ENCODE measurements around the gene NECTIN3.

The NECTIN3 gene

DNA sequence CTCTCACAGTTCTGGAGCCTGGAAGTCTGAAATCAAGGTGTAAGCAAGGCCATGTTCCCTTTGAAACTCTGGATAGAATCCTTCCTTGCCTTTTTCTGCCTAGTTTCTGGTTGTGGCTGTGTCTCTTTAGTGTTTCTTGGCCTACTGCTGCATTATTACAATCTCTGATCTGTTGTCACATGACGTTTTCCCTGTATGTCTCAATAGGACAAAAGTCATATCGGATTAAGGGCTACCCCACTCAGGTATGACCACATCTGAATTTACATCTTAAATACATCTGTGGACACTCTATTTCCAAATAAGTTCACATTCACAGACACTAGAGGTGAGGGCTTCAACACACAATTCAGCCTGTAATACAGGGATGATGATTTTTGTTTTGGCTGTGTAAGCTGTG lies 13.3 kb downstream of the NECTIN3 start:
- FAIRE-seq = no peak

DNA sequence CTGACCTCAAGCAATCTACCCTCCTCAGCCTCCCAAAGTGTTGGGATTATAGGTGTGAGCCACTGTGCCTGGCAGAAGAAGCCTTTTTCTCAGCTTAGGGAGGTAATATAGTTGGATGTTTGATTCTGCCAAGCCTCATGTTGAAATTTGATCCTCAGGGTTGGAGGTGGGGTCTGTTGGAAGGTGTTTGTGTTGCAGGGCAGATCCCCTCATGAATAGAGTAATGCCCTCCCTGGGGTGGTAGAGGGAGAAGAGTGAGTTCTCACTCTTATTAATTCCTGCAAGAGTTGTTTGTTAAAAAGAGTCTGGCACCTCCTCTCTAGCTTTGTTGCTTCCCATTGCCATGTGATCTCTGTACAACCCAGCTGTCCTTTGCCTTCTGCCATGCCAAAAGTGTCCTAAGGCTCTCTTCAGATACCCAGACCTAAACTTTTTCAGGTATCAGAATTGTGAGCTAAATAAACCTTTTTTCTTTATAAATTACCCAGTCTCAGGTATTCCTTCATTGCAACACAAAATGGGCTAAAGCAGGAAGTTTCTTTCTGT lies 16.4 kb downstream of the NECTIN3 start:
- FAIRE-seq = no peak

DNA sequence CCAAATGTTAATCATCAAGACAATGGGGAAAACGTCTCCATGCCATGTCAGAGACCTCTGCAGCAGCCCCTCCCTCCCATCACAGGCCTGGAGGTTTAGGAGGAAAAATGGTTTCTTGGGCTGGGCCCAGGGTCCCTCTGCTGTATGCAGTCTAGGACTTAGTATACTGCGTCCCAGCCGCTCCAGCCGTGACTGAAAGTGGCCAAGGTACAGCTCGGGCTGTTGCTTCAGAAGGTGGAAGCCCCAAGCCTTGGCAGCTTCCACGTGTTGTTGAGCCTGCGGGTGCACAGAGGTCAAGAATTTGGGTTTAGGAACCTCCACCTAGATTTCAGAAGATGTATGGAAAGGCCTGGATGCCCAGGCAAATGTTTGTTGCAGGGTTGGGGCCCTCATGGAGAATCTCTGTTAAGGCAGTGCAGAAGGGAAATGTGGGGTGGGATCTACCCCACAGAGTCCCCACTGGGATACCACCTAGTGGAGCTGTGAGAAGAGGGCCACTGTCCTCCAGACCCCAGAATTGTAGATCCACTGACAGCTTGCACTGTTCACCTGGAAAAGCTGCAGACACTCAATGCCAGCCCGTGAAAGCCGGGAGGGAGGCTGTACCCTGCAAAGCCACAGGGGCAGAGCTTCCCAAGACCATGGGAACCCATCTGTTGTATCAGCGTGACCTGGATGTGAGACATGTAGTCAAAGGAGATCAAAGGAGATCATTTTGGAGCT lies 25.0 kb downstream of the NECTIN3 start:
- no peak for FAIRE-seq

DNA sequence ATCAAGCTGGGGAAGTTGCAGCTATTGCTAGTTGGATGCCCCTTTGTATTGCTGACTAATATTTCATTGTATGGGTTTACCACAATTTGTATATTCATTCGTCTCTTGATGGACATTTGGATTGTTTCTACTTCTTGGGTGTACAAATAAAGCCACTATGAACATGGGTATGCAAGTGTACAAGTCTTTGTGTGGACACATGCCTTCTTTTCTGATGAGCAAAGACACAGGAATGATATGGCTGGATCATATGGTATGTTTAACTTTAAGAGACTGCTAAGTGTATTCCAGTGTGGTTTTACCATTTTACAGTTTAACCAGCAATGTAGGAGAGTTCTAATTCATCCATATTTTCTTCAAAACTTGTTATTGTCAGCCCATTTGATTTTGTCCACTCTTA lies 32.2 kb downstream of the NECTIN3 start:
- FAIRE-seq = no peak

DNA sequence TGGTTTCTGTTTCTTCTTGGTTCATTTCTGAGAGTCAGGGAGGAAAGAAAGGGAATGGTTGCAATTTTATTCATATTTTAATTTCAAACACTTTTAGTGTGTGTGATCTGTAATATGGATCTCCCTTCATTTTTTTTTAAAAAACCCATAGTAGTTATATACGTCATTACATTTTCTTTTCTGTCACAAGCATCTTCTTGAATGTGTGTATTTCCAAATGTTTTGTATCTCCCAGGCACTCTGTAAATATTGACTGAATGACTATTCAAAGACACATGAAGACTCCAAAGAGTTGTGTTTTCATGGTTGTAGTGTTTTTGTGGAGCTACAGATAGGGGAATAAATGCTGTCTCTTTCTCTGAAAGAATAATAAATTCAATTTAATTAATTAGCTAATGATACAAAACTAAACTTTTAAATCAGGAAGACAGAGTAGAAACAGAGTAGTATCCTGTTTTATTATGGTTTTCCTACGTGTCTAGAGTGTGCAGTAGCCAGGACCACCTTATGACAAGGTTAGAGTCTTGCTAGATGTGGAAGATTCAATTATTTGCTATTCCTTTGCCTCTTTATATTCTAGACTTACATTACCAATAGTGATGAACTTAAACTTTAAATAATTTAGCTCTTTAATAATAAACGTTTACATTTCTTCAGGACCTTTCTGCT lies 35.5 kb downstream of the NECTIN3 start:
- no peak for FAIRE-seq

DNA sequence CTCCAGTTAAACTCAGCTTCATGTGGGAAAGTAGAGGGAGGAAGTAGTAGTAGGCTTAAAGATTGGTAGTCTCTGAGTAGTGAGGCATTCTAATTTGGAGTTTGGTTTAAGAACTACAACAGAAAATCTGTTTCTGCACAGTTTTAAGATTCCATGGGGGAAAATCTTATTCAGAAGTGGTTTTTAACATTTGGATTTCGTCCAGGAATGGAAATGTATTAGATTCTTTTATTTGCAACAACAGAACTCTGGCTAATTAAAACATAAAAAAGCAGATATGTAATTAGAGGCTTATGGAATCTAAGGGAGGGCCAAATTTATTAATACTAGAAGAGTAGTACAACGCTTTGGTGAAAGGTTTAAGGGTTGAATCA lies 36.0 kb downstream of the NECTIN3 start:
- no peak for FAIRE-seq

DNA sequence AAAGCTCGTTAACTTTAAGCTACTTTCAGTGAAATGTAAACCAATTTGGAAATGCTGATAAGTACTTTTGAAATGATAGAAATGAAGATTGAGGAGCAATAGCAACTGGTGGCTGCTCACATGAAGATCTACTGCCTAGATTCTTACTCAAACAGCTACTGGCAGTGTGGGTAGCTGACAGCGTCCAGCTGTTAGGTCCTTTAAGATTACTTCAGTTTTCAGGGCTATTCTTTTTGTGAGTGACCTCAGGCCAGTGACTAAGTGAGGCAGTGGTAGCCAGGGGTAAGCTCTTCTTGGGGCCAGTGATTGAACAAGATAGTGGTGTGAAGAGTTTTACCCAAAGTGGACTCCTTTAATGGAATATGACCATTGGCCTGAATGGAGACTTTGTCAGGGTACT lies 41.3 kb downstream of the NECTIN3 start:
- FAIRE-seq = no peak

DNA sequence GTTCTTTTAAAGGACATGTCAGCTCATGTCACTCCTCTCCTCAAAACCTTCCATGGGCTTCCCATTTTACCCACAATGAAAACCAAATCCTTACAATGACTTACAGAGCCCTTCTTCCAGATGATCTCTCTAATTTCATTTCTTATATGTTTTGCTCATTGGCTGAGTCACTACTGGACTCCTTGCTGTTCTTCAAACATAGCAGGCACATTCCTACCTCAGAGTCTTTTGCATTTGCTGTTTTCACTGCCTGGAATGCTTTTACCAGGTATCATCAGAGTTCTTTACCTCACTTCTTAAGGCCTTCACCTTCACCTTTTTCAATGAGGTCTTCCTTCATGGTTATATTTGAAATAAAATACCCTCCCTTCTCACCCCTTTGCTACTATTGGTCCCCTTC lies 57.3 kb downstream of the NECTIN3 start:
- no peak for FAIRE-seq

DNA sequence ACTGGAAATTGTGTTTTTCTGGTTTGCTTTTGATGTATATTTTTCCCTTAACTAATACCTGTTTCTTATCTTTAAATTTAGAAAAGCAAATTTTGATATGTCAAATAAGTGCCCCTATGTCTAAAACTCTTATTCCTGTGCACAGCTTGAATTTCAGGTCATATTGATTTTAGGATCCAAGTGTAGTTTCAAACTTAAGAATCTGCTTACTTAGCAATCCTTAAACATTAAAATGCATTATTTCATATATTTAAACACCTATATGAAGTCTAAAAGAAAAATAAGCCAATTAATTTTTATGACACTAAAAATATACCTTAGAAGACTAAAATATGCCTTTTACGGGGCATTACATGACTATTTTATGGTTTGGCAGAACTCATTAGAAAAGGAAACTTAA lies 59.2 kb downstream of the NECTIN3 start:
- FAIRE-seq = no peak

DNA sequence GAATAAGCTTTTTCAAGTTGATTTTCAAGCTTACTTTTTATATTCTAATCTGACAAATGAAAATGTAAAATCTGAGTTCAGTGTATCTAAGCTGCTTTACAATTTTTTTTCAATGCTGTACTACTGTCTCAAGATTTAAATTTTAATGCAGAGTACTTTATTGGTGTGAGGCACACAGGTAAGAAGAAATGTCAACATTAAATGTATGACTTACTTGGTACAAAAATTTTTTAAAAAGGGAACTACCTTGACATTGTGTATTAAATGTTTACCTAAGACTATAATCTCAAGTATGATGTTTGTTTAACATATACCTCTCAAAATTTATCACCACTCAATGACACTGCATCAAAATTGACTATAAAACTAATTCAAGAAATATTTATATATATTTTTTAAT lies 62.7 kb downstream of the NECTIN3 start:
- no peak for FAIRE-seq

DNA sequence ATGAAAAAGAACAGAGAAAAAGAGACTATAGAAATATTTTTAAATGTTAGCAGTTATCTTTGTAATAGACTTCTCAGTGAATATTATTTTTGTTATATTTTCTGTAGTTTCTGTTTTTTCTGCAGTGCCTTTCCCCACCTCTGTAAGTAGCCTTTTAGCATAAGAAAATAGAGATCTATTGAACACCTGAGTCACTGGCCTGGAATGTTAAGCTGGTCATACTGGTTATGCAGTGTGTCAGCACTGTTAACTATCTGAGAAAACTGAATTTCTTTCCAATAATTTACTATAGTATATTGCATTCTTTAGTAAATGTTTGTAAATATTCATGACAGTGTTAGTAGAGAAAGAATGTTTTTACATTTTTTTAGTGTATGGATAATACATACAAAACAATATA lies 79.8 kb downstream of the NECTIN3 start:
- no peak for FAIRE-seq

DNA sequence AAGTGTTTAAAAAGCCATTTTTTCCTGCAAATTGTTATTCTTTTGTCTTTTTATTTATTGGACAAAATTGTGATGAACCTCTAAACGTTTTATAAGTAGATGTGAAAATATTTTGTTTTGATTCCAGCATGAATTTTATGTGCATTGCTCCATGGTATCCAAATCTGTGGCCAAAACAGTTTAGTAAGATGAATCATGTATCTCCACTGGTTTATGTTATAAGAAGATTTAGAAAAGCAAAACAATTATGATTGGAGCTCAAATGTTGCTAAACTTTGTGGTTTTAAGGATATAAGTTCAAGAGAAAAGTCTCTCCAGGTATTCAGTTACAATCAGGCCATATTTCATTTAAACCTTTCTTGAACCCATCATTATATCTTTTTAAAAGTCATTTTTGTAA lies 80.9 kb downstream of the NECTIN3 start:
- FAIRE-seq = no peak

DNA sequence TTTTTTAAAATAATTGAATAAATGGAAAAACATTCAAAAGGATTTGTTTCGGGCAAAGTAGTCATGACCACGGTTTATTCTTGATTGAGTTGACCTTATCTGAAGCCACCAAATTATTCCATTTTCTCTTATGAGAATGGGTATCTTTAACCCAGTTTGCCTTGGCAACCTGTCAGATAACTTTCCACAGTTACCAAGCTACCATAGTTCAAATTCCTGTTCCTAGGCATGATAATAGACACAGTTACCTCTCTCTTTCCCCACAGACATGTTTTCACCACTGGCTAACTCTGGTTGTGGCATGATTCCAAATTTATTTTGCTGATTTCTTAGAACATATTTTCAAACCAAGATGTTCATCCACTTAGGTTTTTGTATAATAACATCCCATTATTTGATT lies 84.9 kb downstream of the NECTIN3 start:
- FAIRE-seq = no peak

DNA sequence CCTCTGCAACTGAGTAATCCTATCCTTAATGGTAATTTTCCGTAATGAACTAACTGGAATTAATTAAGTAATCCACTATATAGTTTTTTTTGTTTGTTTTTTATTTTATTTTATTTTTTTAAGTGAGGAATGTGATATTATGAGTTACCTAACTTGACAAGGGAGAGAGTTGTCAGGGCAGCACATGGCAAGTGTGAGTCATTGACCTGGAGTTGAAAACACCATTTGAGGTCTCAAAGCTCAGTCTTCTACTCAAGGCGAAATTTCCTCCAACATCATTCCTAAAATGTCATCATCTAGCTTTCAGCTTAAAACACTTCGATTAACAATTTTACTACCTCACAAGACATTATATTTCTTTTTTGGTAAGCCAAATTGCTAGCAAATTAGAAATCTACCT lies 87.8 kb downstream of the NECTIN3 start:
- FAIRE-seq = no peak

DNA sequence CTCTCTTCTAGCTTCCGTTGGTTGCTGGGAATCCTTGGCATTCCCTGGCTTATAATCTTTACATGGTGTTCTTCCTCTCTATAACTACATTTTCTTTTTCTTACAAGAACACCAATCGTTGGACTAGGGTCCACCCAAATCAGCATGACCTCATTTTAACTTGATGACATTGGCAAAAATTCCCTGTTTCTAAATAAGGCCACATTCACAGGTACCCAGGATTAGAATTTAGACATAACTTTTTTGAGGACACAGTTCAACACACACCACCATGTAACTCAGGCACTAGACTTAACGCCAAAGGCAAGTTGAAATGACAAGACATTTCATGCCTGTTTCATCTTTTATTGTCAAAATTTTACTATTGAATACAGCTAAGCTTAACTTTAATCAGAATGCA lies 93.0 kb downstream of the NECTIN3 start:
- FAIRE-seq = no peak

DNA sequence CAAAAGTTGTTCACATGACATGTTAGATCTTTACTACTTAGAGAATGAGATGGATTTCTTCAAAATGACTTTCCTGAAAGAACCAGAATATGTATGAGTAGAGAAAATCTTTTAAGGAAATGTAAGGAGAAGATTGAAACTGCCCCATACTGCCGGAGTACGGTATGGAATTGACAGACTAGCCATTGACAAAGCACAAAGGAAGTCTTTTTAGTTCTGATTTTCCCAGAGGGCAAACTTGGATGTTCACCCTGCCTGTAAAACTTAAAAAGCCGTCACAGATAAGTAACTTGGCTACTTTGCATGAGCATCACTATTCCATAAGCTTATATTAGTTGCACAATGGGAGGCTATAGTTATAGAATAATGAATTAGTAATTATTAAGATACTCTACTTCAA lies 93.8 kb downstream of the NECTIN3 start:
- FAIRE-seq = no peak

DNA sequence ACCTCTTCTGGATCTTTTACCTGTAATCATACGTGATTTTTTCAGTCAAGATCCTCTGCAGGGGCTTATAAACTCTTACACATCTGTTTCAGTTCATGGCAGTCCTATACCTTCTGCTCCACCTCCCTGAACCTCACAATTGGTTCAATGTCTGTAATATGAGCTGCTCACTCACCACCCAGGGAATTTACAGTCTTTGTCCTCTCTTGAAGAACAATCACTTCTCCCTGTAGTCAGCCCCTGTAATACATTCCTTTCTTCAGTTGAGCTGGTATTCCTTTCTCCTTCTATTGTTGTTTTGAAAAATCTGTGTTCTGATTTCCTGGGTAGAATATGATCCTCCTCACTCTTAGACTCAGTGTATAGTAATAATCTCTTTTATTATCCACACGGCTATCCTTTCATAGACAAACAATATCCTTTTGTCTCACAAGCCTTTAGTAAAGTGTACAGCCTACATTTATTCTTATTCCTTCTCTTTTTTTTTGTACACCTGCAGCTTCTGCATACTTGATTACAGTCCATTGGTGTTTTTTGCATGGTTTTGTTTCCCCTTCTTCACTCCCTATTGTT lies 101.8 kb downstream of the NECTIN3 start:
- FAIRE-seq = no peak

DNA sequence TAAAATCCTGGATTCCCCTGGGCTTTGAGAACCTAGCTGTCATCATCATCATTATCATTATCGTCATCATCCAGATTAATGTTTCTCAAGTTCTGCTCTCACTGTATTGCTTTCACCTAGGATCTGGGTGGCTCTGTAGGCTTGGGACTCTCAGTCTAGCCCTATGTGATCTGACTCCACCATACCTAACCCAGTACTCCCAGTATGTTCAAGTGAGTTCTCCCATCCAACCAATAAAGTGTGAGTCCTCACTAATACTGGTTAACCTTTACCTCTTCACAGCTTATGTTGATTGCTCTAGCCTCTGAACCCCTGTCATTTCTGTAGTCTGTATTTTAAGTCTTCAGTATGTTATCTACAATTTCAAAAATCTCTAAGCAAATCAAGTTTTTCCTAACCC lies 102.3 kb downstream of the NECTIN3 start:
- FAIRE-seq = no peak

DNA sequence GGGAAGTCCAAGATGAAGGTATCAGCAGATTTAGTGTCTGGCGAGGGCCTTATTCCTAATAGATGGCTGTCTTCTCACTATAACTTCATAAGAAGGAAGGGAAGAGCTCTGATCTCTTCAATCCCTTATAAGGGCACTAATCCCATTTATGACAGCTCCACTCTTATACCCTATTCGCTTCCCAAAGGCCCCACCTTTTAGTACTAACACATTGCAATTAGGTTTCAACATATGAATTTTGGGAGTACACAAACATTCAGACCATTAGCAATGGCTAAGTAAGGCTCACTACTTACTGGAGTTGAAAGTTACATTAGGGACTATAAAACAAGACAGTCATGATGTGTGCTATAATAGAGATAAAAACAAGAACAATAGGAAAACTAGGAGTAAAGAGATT lies 118.9 kb downstream of the NECTIN3 start:
- no peak for FAIRE-seq

DNA sequence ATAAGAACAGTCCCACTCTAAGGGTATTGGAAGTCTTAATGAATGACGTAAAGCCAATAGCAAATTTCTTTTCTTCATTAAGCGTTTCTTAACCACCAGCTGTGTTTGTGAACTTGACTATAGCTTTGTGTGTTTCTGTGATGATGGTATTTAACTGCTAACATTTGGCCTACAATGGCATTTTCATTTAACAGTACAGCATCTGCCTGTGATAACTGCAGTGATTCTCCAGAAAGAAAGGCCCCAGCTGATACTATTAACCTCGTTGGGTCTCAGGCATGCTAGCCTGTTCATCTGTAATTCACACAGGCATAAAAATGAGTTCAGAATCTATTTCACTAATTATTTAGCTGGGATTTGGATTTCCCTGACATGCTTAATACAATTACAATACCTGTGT lies 121.9 kb downstream of the NECTIN3 start:
- FAIRE-seq = no peak

DNA sequence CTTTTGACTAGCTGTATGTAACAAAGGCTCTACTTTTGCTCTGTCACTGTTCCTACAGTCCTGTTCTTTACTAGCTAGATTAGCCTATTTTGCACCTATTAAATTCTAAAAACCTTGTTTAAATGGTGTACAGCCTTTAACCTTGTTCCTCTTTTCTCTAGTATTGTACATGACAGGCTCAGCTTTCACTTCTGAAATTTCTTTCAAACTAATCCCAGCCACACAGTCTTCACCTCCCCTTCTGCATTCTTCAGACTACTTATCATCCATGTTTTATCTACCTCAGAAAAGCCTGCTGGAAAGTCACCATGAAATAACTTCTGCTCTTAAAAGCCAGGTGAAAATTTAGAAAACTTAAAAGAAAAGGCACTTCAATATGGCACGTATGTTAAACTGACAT lies 122.4 kb downstream of the NECTIN3 start:
- FAIRE-seq = no peak

DNA sequence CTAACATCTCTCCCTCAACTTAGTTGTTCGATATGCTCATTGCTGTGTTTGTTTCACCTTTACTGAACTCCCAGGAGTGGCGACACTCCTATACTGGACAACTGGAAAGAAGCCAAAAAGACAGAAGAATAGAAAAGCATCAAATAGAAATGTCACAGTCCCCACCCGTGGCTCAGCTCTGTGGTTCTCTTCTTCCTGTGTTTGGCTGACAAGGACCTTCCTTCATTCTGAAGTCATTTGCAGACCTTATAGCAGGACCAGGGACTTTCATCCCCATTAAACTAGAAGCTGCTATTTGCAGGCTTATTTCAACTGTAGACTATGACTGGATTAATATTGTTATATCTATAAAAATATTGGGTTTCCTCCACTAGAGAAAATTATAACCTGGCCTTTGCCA lies 125.9 kb downstream of the NECTIN3 start:
- FAIRE-seq = no peak

DNA sequence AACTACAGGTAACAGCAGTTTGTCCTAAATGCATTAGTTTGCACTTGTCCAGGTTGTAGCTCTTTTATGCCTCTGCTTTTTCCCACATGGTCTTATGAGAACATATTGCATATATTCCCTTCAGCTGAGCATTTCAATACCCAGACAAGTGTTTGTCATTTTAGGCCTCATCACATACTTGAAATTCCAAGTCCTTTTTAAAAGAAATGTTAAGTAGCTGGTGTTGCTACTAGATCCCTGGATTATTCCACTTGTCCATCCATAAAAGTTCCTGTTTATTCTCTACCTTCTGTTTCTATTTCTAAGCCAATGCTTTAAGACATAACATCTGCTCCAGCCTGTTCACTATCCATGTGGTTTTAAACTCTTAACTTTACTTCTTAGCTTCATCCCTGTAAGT lies 128.4 kb downstream of the NECTIN3 start:
- FAIRE-seq = no peak

DNA sequence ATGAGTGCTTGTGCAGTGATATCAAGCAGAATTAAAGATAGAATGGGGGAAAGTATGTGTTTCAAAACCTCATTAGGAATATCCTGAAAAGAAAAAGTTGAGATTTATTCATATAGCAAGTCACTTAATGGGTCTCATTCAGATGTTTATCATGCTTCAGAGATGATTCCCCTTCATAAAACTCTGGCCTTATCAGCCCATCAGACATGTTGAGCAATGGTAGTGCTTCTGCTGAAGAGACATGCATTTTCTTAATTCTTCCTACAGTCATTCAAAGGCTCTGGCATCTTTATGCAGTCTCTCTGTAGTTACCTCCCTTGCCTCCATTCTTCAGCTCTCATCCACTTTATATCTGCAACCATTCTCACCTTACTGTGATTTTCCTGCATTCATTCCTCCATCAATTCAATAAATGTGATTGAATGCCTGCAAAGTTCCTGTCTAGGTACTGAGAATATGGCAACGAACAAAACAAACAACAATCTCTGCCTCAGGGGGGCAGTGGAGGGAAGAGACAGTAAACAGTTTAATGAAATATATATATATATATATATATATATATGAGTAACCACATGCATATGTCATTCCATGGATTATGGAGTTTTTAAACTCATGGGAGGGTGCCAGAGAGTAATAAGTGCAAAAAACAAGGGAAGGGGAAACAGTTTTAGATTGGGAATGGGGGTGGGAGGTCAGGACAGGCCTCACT lies 138.5 kb downstream of the NECTIN3 start:
- no peak for FAIRE-seq
